ENCODE results near the gene ME1.

GRCh38 chr6:83378621-83379388 is 52.0 kb downstream of the ME1 start:
- TF ChIP-seq ZBTB49 (CRISPR knock-in tag; IDR thresholded peaks at IDR 0.05; ENCODE audit: borderline replicate concordance) (no peak), POLR2AphosphoS5 (IDR thresholded peaks at IDR 0.05; ENCODE audit: control insufficient read depth, insufficient read depth, low read depth, low read length) (no peak), HOMEZ (CRISPR knock-in tag; IDR thresholded peaks at IDR 0.05) (no peak), HDAC2 (IDR thresholded peaks at IDR 0.05) (no peak), MXI1 (IDR thresholded peaks at IDR 0.05; ENCODE audit: low read depth, low read length) (no peak), TFAP4 (CRISPR knock-in tag; IDR thresholded peaks at IDR 0.05; ENCODE audit: borderline replicate concordance) (no peak), PRDM10 (IDR thresholded peaks at IDR 0.05; ENCODE audit: partially characterized antibody) (no peak), NFRKB (IDR thresholded peaks at IDR 0.05; ENCODE audit: low read depth) (no peak), CLOCK (CRISPR knock-in tag; IDR thresholded peaks at IDR 0.05; ENCODE audit: borderline replicate concordance) (no peak), USF1 (CRISPR knock-in tag; IDR thresholded peaks at IDR 0.05) (no peak), NFIC (IDR thresholded peaks at IDR 0.05) (no peak)

Data from K562 (cell line).